GM21390 (cell line): ENCODE data around the gene C1QTNF8.

Experiments
- ATAC-seq: cut with Tn5 transposase; IDR thresholded peaks from one replicate; pipeline ENCODE4 v1.9.1; 2021; ENCODE audit not compliant: unreplicated experiment

The C1QTNF8 gene

DNA sequence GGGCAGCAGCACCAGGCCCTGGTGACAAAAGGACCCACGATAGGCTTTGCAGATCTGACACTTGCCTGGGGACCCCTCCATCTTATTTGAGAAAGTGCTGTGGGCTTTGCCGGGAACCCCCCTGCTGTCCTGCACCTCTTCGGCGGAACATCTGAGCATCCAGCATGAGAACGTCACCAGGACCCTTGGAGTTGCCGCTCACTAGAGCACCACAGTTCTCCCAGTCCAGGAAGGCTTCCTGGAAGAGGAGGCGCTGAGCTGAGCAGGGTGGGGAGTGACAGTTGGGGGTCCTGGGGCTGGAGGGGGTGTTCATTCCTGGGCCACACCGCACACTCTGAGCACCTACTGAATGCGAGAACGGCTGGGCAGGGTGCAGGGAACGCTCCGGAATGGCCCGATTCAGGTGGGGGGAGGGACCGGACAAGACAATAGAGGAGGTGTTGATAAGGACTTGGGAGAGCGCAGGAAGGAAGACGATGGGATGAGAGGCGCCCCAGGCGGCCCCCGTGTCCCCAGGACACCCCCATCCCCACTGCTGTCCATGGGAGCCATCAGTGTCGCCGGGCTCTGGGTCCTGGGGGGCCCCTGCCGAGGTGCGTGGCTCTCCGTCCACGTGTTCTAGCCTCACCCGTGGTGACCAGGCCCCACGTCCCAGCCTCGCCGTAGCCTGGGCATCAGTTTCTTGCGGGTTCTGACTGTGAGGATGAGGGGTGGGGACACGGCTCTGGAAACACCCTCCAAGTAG, 32.1 kb upstream of the C1QTNF8 start:
- no peak for ATAC-seq

DNA sequence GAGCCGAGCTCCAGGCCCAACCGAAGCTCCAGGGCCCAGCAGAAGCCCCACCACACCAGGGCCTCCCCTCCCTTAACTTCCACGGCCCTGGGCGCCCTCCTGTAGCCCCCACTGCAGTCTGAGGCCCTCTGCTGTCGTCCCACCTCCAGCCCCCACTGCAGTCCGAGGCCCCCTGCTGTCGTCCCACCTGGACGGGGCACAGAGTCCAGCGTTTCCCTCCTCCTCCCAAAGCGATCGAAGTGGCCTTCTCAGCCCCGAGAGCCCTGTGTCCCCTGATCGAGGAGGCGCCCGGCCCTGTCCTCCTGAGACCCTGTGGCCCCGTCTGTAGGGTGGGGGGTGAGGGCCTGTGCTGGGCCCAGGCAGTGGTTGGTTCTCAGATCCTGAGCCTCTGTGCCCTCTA, 31.1 kb upstream of the C1QTNF8 start:
- no peak for ATAC-seq

DNA sequence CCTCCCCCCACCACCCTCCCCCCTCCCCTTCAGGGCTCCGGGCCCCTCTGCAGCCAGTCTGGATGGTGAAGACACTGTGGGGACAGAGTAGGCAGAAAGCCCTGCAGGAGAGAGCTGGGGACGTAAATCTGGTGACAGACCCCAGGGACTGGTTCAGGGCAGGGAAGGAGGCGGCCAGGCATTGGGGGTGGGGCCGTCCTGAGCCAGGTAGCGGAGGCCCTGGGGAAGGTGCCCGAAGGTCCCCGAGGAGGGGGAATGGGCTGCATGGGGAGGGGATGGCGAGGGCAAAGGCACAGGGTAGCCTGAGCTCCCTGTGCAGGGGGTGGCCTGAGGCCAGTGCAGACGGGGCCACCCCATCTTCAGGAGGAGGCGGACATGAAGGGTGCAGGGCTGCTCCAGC, 30.5 kb upstream of the C1QTNF8 start:
- no peak for ATAC-seq

DNA sequence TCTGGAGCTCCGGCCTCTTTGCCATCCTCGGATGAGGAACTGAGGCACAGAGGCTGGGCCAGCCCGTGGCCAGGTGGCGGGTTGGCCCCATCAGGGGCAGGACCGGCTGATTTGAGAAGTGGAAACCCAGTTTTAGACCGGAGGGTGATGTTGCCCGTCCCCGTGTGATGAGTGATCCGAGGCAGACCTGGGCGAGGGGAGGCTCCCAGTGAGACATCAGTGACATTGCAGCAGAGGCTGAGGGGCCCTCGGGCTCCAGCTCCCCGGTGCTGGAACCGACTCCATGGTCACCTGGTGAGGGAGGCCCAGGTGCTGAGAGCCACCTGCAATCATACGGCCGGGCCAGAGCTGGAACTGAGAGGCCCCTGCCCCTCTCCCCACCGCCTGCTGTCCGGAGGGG, 30.0 kb upstream of the C1QTNF8 start:
- no peak for ATAC-seq

DNA sequence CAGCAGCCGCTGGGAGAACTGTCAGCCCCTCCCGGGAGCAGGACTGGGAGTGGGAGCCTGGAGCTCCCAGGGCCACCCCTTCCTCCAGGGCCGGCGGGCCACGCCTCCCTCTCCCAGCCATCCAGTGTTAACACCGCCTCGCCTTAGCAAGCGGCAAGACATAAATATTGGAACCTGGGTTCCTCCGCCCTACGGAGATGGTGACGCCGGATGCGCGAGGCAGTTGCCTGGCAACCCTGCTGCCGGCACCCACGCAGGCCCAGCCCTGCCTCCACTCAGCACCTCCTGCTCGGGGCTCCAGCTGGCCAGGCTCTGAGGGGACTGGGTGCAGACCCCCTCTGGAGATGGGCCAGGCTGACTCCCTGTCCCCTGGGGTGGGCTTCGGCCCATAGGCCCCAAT, 29.4 kb upstream of the C1QTNF8 start:
- no peak for ATAC-seq

DNA sequence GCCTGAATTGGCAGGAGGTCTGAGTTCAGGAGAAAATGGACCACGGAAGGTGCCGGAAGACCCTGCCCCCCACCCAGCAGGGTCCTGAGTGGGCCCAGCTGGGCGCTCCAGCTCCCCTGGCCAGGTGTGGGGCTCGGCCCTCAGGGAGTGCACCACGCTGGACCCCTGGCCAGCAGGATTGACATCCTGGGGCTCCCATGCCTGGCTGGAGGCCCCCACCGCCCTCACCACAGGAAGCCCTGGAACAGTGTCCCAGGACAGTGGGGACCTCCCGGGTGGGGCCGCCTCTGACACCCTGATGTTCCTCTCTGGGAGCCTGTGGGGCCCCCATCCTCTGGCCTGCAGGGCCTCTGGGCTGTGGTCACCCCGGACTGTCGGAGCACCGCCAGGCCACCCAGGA, 28.8 kb upstream of the C1QTNF8 start:
- ATAC-seq = no peak

DNA sequence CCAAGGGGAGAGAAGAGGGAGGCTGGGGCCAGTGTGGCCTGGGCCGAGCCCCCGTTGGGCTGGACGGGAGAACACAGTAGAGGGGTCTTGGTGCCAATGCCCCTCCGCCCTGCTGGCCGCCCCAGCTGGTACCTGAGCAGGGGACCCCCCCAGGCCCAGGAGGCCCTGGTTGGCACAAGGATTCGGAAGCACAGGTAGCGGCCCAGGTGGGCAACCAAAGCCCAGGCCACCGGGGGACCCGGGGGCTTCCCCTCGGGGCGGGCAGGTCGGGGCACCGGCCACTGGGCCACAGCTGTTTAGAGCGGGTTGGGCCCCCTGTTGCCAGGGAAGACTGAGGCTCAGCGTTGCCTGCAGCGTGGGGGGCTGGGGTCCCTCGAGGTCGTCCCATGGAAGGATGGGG, 28.2 kb upstream of the C1QTNF8 start:
- no peak for ATAC-seq

DNA sequence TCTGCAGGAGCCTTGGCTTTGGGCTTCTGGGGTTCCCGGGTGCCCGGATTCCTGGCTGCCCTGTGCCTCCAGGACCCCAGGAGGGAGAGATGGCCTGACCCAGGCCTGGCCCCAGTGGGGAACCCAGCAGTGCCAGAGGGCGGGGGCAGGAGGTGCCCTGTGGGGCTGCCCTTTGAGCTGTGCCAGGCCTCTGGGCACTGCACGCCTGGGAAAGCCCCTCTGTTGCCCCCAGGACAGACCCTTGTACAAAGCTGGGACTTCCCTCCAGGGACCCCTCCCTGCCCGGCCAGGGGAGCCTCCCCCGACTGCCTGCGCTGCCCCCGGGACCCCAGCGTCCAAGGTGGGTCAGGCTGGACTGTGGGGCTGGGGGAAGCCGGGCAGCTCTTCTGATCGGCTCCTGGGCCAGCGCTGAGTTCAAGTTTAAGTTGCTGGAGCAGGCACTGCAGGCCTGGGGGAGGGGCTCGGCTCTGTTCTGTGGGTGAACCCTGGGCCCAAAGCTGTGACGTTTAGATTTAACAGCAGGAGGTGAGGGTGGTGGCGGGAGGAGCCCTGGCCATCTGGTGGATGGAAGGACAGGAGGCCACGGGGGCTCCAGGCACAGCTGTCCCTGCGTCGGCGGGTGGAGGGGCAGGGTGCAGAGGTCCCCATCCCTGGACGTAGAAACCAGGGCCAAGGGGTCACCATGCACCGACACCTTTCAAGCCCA, 27.6 kb upstream of the C1QTNF8 start:
- ATAC-seq = no peak

DNA sequence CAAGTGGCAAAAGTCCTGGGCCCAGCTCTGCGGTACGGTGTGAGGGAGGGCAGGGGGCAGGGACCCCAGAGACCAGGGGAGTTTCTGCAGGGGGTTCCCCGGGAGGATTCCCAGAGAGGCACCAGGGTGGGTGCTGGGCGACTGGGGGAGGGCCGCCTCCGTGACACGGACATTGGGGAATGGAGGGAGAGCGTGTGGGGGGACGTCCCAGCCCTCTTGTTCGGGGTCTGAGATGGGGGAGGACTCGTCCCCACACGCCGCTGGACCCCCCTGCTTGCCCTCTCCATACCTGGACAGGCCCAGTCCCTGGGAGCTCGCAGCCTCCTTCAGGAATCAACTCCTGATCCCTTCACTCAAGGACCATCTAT, 26.3 kb upstream of the C1QTNF8 start:
- ATAC-seq = no peak

DNA sequence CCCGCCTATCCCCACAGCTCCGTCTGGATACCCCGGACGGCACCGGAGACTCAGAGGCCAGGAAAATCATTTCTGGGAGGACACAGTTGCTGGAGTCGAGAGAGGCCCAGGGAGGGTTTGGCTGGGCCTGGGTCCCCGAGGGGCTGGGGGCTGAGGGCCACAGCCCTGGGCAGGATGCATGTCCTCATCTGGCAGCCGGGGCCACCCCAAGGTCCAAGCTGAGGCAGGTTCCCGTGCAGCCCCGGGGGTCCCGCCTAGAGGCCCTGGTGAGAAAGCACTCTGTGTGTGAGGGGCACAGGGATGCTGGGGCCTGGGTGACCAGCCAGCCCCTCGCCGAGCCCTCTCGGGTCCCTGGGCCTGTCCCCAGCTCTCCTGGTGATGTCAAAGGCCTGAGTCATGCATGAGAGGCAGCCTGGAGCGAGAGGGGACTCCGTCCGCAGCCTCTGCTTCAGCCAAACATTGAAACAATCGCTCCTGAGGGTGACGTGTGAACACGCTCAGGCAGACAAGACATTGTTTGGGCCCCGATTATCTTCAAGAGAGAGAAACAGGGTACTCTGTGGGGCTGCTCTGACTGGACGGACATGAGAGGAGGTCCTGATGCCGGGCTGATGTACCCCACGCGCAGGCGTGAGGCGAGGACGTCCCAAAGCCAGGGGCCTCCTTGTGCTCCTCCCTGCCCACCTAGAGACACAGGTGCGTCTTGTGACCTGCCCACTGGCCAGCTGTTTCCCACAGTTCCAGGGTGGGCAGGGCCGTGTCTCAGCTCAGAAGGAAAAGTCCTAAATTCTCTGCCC, 25.8 kb upstream of the C1QTNF8 start:
- ATAC-seq = no peak

DNA sequence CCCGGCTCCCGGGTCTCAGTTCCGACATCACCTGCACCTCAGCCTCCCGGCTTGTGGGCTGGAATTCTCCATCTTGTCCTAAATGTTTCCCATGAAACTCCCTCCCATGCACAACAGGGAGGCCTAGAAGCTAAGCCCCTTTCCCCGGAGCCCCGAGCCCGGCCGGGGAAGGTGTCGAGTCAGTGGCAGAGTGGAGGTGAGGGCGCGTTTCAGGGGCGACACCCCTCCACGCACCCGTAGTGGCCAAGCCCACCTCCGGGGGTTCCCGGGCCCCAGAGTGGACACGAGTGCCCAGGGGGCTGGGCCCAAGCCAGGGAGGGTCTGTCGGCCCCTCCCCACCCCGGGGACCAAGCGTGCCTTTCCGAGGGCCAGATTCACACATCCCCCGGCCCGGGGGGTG, 25.0 kb upstream of the C1QTNF8 start:
- ATAC-seq = no peak

DNA sequence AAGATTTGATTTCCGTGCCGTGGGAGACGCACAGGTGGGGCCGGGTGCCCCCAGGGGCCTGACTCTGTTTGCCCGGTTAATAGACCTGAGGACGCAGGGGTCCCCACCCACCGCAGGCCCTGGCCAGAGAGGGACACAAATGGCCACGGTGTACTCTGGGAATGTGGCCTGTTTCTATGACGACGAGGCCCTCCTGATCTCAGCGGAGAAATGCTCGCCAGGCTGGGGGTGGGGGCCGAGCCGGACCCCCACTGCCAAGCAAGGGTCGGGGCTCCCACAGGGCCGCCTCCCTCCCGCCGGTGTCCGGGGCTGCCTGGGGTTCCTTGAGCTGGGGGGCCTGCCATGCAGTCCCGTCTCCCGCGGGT, 24.5 kb upstream of the C1QTNF8 start:
- no peak for ATAC-seq

DNA sequence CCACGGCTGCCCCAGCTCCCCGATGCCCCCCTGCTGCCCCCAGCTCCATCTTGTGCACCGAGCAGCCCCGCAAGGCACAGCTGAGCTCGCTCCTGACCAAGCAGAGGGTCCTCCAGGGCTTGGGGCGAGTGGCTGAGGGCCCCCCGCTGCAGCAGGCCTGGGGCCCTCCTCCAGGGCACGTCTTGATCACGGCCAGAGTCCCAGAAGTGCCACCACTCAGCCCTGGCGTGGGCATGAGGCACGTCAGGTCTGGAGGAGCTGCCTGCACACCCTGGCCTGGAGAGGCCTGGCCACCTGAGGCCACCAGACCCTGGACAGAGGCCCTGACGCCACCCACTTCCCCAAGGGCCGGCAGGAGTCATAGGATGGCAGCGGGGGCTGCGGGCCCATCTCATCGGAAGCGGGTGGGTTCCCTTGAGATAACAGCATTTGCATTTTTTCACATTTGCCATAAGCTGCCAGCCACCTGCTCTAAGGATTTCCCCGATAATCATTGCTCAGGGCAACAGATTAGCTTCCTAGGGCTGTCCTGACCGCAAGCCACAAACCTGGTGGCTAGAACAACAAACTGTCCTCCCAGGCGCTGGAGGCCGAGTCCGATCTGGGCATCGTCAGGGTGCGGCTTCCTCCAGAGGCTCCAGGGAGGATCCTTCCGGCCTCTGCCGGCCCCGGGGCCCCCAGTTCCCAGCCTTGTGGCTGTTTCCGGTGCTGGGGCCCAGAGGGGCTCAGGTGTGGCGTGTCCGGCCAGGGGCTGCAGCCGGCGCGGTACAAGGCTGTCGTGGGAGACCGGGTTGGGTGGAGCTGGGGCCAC, 23.9 kb upstream of the C1QTNF8 start:
- no peak for ATAC-seq

DNA sequence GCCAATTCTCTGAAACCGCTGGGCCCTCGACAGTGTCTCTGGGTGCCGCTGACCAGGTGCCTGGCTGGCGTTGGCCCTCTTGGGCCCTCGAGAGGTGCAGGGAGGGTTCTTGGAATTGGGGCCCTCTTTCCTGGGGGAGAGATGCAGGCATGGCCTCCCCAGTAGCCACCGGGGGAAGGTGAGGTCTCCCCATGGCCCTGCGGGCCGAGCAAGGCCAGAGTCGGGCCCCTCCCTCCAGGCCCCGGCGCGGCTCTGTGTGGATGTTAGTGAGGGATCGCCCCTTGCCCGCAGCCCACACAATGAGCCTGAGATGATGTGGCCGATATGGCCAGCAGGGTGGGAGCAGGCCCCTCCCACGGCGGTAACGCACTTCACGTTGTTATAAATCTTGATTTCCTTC, 23.1 kb upstream of the C1QTNF8 start:
- ATAC-seq = no peak

DNA sequence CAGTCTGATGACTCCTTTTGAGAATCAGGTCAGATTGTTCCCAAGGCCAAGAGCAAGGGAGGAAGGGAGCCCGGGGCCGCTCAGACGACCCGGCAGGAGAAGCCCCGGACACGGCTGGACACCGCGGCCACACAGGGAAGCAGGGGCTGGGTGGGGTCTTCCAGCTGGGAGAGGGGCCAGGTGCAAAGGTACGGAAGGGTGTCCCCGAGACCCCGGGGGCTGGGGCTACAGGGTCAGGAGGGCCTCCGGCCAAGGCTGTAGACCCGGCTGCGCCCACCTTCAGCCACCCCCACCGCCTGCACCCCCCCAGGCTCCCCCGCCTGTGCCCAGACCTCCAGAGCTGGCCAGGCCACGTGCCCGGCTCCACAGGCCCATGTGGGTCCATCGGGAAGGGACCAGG, 21.9 kb upstream of the C1QTNF8 start:
- ATAC-seq = no peak

DNA sequence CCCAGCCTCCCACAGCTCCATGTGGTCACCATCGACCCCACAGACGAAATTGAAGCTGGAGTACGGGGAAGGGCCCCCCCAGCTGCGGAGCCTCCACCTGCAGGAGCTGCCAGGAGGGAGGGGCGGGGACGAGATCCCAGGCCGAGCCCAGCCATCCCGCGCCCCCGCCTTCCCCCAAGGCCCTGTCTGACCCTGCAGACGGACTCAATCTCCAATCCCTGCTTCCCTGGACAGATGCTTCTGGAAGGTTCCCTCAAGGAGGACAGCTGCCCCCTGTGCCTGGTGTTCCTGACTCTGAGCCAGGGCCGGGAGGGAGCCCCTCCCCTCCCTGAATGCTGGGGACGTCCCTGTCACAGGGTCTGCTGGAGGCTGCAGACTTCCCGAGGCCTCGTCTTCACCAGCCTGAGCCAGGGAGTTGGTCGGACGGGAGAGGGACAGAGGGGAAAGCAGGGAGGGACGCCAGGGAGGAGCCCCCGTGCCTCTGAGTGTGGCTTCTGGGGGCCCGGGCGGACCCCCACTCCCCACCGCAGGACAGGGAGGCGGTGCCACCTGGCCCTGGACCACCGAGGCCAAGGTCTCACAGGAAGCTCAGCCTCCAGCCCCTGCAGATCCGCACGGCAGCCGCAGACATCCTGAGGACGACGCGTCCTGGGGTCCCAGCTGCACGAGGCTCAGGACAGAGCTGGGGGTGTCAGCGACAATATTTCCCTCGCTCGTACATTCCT, 21.3 kb upstream of the C1QTNF8 start:
- no peak for ATAC-seq

DNA sequence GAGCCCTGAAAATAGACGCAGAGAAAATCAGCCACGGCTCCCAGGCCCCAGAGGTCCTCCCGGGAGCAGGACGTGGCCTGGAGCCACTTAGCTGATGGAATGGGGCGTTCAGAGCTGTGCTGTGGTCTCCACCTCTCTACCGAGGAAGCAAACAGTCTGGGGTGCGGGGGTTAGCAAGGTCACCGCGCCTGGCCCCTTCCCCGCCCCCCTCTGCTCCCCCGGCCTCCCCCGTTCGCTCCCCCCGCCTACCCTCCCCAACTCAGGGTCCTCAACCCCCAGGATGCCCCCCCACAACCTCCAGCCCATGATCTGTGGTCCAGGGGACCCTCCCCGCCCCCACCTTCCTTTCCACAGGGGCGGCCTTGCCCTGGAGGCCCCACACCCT, 20.6 kb upstream of the C1QTNF8 start:
- ATAC-seq = no peak

DNA sequence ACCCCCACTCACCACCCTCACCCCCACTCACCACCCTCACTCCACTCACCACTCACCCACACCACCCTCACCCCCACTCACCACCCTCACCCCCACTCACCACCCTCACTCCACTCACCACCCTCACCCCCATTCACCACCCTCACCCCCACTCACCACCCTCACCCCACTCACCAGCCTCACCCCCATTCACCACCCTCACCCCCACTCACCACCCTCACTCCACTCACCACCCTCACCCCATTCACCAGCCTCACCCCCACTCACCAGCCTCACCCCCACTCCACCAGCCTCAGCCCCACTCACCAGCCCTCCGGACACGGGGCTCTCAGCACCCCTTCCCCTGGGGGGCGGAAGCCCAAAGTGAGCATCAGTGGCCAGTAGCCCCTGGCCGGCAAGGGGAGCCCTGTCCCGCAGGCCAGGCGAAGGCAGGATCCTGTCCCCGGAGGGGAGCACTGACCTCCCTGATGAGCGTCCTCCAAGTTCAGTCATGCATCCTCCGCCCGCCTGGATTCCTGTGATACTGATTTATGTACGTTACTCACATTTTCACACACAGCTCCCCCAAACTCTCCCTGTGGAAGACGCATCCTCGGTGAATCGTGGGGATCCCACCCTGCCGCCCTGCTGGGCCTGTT, 18.0 kb upstream of the C1QTNF8 start:
- no peak for ATAC-seq

DNA sequence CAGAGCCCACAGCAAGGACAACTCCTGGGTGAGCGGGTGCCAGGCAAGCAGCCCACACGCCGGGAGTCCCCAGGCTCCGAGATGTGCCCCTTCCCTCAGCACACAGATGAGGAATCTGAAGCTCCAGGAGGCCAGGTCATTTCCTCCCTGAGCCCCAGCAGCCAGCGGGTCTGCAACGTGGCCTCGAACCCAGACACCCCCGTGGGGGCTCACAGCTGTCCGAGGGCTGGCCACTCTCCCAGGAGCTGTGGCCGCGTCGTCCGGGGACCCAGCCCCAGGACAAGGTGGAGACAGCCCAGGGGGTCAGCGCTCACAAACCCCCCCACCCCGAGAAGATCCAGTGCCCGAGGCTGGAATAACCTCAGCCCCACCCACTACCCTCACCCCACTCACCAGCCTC, 17.4 kb upstream of the C1QTNF8 start:
- no peak for ATAC-seq

DNA sequence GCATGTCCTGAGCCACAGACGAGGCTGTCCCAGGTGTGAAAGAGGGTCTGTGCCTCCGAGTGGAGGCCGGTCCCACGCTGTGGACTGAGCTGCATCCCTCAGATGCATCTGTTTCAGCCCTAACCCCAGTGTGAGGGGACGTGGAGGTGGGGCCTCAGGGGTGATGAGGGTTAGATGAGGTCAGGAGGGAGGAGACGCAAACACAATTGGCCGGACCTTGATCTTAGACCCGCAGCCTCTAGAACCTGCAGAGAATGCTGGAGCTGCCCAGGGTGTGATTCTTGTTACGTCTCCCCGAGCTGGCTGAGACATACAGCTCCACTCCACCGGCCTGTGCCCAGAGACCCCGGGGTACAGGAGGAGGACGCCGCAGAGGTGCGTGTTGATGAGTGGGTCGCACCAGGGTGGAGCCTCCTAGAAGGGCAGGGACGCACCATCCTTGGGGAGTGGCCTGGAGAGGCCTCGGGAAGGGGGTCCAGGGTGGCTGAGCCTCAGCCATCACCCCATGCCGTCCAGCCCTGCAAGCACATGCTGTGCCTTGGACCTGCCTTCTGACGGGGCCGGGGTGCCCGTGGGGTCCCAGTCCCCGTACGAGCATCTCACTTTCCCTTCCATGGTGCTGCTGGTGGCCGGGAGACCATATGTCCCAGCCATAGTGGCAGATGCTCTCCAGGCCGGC, 16.6 kb upstream of the C1QTNF8 start:
- no peak for ATAC-seq
